Fibroblast of the aortic adventitia (primary cell): ENCODE results near the gene MAVS. TPM values are rescaled to one million over a fixed set of nuclear protein-coding genes. Genes with fewer than 3 reads are reported as not detected.
"Not testable (repeated sequence)": the region's sequence is repeated elsewhere in the genome, so short reads cannot be mapped to it uniquely, and the experiment has no call there.

Experiments
- DNase-seq: peaks from one replicate; pipeline ENCODE4 v3.0.0-alpha.2; 2010; ENCODE audit warnings: low read depth
- H3K4me3 ChIP-seq: 2 replicates; pipeline ENCODE4 v1.5.1; 2011; ENCODE audit warnings: low read depth, mild to moderate bottlenecking, control low read depth, low read length, moderate library complexity
- CTCF ChIP-seq: IDR thresholded peaks from 2 replicates; pipeline ENCODE4 v1.5.1; 2011; ENCODE audit warnings: mild to moderate bottlenecking, low read length, control low read depth, inconsistent platforms; ENCODE audit not compliant: insufficient read depth
- total RNA-seq: library from RNA; depleted of rRNA; stranded (reverse); fragments of >200 nt; gene quantifications from 2 replicates; pipeline ENCODE4 v1.2.3, GENCODE V29; 2012; ENCODE audit warnings: low replicate concordance

MAVS gene
- total RNA-seq, 1 donor: 23.7 TPM

- no peak for TF ChIP-seq CTCF
- H3K4me3 ChIP-seq: no peak overlapping the region
- DNase-seq: no peak
These were observed 10.5 kb upstream of the MAVS start for GRCh38 chr20:3836132-3836531.

- no peak for TF ChIP-seq CTCF
- DNase-seq: no peak
- H3K4me3 ChIP-seq: no peak overlapping the region
These were observed 7.3 kb upstream of the MAVS start for GRCh38 chr20:3839328-3839727.

GRCh38 chr20:3840201-3840600, 6.4 kb upstream of the MAVS start:
- DNase-seq, H3K4me3 ChIP-seq: not testable (repeated sequence)

GRCh38 chr20:3842348-3842930, 4.2 kb upstream of the MAVS start:
- no peak for DNase-seq
- no peak for TF ChIP-seq CTCF
- no peak overlapping the region for H3K4me3 ChIP-seq

GRCh38 chr20:3843490-3843889, 3.1 kb upstream of the MAVS start:
- TF ChIP-seq CTCF: no peak
- DNase-seq: peak; percentile 67
- H3K4me3 ChIP-seq: no peak overlapping the region

GRCh38 chr20:3843990-3844619, 2.5 kb upstream of the MAVS start:
- not testable (repeated sequence) for DNase-seq, H3K4me3 ChIP-seq

- peak overlapping the region; percentile 85 for H3K4me3 ChIP-seq
- TF ChIP-seq CTCF: no peak
- DNase-seq: no peak
These were observed 275 bp upstream of the MAVS start for GRCh38 chr20:3846378-3846739.

GRCh38 chr20:3847429-3847940, 851 bp downstream of the MAVS start:
- peak; percentile 26 for DNase-seq
- TF ChIP-seq CTCF: no peak
- peak overlapping the region; percentile 85 for H3K4me3 ChIP-seq
